GM21717 (cell line): ENCODE measurements around the gene ITPRID1.
"Not testable (repeated sequence)": the region's sequence is repeated elsewhere in the genome, so short reads cannot be mapped to it uniquely, and the experiment has no call there.

Experiments used
- ATAC-seq: cut with Tn5 transposase; IDR thresholded peaks from one replicate; pipeline ENCODE4 v1.9.1; 2021; ENCODE audit warnings: mild to moderate bottlenecking, moderate library complexity; ENCODE audit not compliant: unreplicated experiment

Gene ITPRID1

DNA sequence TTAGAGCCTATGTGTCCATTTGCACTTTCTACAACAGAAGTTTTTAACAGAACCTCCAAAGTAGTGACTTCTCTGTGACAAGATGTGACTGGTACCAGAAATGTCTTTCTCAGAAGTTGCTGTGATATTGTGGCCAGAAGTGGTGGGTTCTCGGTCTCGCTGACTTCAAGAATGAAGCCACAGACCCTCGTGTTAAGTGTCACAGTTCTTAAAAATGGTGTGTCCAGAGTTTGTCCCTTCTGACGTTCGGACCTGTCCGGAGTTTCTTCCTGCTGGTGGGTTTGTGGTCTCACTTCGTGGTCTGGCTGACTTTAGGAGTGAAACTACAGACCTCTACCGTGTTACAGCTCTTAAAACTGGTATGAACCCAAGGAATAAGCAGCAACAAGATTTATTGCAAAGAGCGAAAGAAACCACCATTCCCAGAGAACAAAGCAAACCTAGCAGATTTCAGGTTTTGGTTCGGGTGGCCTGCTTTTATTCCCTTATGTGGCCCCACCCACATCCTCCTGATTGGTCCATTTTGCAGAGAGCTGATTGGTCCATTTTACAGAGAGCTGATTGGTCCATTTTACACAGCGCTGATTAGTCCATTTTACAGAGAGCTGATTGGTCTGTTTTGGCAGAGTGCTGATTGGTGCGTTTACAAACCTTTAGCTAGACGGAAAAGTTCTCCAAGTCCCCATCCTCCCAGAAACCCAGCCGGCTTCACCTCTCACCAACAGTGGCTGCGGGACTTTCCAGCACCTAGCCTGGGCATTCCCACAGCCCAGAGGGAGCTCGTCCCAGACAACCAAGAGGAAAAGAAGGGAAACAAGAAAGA is 3.0 kb downstream of the ITPRID1 start:
- no peak for ATAC-seq

DNA sequence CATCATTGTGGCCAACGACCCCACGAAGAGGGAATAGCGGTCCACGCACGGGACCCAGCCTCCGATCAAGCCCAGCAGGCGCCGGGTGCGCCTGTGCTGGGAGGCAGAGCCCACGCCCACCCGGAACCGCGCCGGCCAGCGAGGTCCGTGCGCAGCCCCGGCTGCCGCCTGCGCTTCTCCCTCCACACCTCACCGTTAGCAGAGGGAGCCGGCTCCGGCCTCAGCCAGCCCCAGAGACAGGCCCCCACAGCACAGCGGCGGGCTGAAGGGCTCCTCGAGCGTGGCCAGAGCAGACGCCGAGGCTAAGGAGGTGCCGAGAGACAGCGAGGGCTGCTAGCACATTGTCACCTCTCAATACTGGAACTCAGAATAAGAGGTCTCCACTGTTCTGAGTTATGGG is 3.6 kb downstream of the ITPRID1 start:
- ATAC-seq = no peak

DNA sequence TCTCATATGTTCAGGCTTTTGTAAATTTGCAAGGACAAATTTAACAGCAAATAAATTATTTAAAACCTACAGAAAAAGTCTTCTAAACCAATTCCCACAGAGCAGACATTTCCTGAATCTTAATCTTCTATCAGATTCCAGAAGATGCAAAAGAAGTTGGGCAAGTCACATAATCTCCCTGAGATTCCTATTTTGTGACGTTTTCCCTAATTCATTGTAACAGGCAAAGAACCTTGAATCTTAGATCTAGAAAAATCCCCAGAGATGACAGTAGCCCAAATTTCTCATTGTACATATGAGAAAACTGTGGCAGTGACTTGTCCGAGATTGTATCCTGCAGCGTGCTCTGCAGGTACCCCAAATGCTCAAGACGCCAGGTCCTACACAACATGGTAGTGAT is 4.9 kb downstream of the ITPRID1 start:
- no peak for ATAC-seq

DNA sequence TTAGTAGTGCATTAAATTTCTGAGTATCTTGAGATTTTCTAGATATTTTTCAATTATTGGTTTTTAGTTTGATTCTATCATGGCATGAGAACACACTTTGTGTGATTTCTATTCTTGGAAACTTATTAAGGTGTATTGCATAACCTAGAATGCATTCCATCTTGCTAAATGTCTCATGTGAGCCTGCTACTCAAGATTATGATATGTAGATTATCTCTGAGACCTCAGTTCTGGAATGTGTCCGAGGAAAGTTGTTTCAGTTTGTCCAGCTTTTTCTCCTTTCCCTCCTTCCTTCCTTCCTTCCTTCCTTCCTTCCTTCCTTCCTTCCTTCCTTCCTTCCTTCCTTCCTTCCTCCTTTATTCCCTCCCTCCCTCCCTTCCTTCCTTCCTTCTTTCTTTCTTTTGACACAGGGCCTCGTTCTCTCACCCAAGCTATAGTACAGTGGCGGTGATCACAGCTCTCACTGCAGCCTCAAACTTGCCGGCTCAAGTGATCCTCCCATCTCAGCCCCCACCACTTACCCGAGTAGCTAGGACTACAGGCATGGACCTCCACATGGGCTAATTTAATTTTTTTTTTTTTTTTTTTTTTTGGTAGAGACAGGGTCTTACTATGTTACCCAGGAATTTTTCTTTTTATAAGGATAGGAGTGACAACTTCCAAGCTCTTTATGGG is 7.6 kb downstream of the ITPRID1 start:
- no peak for ATAC-seq

DNA sequence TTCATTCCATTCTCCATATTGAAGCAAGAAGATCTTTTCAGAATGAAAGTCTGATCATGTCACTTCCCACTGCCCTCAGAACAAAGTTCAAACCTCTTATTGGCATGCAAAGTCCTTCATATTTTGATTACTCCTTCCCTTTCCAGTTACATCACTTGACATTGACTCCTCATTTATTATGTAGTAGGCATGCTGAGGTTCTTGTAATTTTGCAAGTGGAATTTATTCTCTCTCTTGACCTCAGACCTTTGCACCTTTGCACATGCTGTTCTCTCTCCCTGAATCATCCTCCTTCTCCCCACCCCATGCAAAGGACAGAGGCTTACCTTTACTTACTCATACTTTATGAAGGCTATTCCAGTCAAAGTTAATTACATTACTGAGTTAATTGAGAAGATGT is 13.0 kb downstream of the ITPRID1 start:
- no peak for ATAC-seq

DNA sequence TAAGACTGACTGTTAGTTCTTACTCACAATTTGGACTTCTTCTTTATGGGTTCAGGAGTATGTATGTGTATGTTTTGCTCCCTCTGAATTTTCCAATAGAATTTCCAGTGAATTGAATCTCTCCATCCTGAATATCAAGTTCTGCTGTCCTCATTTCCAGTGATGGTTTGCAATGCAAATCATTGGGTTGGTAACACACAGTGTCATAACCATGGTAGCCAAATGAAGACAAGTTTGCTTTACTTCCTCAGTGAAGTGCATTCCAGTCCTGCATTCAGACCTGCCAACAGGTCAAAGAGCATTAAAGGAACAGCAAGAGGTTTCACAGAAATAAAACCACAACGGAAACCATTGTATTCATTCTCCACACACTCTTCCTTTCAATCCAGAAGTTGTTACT is 15.2 kb downstream of the ITPRID1 start:
- no peak for ATAC-seq

DNA sequence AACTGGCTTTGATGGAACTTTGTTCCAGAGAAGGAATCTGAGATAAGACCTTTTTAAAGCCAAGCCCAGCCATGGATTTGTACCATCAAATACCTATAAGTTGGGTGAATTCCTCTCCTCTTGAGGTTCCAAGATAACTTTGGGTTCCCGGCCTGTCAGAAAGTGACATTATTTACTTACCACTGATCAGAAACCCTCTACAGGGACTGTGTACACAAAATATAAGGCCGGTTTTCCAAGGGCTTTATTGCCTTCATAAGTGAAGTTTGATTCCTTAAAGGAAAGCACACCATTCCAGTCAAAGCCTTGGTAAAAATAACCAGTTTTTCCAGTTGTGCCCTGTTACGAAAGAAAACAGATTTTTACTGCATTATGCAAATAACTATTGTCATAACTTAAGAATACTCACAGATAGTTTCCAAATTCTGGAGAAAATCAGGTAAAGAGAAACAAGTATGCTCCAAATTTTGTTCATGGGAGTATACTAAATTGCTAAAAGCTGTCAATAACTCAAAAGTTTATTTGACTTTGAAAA is 26.8 kb downstream of the ITPRID1 start:
- not testable (repeated sequence) for ATAC-seq

DNA sequence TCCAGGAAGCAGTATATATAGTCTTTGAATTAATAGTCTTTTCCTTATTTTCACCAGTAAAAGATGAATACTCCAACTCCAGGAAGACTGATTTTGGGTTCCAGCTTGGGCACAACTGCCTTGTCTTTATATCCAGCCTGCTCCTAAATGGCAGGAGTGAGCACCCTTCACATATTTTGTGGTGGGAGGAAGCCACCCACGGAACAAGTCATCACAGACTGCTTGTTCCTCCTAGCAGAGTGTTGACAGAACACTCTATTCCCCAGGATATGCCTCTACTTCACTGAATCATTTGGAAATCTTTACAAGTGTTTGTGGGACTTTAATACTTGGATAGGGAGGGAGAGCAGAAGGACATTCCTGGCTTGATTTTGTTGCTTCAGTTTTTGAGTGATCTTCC is 31.7 kb downstream of the ITPRID1 start:
- no peak for ATAC-seq

DNA sequence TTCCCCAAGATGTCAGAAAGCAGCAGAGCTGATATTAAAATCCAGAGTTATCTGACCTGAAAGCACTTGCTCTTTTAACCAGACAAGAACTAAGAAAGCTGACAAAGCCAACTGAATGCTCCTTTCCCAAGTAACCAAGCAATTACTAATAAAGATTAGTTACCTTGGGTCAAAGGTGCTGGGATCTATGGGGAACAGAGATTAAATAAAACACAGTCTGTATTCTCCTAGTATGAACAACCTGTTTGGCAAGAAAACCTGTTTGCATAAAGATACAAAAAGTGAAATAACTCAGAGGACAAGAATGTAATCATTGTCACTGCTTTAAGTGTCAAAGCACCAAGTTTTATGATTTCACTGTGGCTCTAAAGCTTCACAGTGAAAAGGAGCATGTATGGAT is 35.7 kb downstream of the ITPRID1 start:
- ATAC-seq = no peak

DNA sequence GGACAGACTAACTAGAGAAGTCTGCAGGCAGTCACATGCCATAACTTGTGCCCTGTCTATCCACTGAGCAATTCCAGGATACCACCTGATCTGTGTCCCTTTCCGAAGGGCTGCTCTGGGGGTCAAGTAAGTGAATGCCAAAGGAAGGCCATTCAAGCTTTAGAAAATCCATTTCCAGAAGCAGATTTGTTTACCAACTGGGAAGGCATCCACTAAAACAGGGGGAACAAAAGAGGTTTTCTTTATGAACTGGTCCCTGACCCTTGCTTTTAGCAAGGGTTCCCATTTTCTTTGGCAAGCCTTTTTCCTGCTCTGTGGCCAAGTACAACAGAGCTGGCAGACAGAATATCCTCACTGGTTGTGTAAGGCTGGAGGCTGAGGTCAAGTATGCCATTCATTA is 36.5 kb downstream of the ITPRID1 start:
- ATAC-seq = no peak

DNA sequence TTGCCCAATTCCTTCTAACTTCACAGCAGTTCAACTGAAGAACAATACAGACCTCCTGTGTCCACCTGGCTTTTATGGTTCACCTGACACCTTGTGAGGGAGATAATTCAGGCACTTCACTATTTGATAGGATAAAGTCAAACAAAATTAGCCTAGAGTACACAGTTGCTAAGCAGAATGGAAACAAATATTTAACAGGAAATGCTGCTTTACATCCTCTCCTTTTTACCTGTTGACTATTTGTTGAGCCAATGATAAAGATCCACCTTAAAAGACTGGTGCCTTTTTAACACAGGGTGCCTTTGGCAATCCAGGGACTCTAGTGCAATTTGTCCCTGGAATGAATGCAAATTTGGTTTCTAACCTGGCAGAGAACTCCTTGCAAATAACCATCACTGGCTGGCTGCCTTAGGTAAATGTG is 39.8 kb downstream of the ITPRID1 start:
- ATAC-seq = no peak

DNA sequence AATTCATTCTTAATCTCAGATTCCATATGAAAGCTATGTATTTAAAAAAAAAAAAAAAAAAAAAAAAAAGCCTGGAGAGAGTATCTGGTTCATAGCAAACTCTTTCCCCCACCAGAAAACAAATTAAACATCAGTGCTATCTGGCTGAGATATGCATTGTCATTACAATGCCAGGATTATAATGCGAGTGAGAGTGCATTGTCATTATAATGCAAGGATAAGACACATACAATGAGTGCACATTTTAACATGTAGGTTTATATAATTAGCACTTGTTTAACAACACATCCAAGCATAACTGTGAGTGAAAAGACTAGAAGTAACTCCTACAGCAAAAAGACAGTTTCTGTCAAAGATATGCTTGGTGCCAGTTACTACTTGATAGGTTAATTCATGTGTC is 48.1 kb downstream of the ITPRID1 start:
- no peak for ATAC-seq

DNA sequence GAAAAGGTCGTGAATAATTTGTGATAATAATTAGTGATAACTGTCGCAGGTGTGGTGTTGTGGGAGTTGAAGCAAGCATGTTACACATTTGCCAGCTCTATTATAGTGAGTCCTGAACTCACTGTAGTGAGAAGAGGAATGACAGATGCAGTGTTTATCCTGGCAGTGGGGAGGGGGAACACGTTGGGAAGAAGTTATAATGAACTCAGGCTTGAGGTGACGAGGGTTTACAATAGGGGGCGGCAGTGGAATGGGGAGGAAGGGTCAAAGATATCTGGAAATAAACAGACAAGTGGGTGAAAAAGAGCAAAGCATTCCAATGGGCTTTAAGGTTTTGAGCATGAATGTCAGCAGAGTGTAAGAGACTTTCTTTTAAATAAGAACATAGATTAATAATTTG is 49.6 kb downstream of the ITPRID1 start:
- ATAC-seq = no peak

DNA sequence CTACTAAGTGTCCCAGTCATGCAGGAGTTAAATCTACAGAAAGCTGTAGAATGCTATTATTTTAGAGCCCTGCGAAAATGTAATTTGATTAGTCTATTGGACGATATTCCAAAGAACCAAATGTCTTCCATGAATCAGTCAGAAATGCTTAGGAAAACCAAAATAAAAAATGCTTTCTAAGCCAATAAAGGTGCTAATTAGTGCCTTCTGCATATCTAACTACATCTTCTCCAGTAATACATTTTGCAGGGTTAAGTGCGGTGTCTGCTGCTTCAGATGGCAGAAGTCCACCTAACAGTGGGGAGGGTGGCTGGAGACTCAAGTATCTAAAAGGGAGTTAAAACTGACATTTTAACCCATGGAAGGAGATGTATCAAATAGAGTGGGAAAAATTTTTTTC is 50.1 kb downstream of the ITPRID1 start:
- no peak for ATAC-seq

DNA sequence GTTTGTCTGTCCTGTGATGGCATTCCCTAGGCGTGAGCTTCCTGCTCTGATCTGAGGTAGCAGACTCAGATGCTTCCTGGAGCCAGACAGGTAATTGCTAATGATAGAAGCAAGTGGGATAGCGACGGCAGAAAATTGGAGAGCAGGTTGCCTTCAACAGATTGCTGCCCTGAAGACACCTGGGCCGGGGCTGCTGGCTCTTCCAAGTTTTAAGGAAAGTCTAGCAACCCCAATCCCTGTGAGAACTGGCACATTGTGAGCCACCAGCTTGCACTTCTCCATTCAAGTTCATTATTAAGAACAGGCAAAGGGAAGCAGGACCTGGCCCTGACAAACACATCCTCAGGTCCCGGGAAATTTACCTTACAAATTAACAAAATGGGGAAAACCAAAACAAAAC is 50.8 kb downstream of the ITPRID1 start:
- ATAC-seq = no peak

DNA sequence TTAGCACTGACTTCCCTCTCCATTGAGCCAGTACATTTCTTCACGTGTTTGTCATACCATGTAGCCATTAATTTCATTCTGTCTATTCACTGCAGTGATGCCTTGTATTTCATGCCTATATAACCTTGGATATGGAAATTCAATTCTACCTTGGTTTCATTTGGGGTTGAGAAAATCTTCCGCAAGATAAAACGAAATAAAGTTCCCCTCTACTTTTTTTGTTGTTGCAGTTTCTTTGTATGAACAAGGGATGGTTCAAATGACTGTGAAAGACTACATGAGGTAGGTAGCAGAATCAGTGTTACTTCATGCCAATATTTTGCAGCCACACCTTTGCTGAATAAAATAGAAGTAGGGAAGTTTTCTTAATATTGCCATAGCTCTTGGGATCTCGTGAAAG is 55.6 kb downstream of the ITPRID1 start:
- no peak for ATAC-seq

DNA sequence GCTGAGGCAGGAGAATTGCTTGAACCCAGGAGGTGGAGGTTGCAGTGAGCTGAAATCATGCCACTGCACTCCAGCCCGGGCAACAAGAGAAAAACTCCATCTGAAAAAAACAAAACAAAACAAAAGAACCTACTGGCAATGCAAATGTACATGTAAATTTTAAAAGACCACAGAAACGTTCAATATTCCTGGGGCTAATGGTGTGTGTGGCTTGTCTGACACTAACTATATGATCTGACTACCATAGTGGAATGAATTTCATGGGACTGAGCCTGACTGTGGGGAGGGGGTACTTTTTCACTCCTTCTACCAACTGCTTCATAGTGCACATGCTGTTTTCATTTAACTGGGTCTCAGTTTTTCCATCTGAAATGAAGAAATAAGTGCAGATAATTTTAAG is 69.6 kb downstream of the ITPRID1 start:
- no peak for ATAC-seq

DNA sequence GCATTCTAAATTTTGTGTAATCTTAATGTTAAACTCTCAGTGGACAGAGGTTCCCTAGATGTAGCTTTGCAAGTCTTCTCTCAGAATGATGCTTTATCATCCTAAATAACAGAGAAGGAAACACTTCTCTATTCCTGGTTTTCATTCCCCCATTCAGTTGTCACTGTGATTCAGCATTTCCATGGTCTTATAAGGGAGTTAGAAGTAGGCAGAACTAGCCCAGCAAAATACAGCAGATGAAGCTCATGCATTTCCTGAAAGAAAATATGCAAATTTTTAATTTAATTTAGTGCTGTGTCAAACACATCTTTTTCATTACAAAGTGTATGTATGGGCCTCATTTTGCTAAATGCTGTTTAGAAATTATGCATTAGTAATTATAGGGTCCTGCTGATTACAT is 70.1 kb downstream of the ITPRID1 start:
- no peak for ATAC-seq

DNA sequence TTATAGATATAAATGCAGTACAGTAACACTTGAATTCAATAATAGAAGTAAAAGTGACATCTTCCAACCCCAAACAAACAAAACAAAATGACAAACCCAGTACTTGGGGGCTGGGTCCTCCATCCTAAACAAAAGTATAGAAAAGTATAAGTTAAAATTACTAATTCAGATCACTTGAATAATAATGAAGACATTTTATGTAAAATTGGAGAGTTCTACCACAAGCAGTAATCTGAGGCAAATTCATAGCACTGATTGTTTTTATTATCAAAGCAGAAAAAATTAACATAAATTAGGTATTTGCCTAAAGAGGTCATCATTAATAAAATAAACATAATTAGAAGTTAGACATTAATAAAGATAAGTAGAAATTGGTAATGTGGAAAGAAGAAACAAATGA is 81.5 kb downstream of the ITPRID1 start:
- ATAC-seq = no peak

DNA sequence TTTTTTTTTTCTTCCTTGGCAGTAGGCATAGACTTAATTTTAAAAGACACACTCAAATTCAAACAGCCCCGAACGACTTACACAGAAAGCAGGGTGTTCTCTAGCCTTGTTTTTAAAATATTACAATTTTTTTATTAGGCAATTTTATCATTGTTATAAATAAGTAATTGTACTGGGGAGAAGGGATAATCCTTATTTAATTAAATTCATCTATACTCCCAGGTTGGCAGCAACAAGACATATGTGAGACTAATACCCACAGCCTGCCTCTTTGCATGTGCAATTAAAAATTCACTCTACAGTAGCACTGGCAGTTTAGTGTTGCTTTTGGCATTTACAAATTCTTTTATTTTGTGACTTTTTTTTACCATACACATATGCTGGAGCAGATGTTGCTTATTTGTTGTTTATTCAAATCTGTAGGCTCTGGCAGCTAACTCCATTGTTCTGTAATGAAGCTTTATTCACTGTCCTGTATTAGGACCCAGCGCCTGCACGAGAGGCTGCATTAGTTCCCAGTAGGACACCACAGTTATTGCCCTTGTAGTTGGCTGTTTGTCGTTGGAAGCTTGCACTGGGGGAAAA is 88.2 kb downstream of the ITPRID1 start:
- ATAC-seq = no peak

DNA sequence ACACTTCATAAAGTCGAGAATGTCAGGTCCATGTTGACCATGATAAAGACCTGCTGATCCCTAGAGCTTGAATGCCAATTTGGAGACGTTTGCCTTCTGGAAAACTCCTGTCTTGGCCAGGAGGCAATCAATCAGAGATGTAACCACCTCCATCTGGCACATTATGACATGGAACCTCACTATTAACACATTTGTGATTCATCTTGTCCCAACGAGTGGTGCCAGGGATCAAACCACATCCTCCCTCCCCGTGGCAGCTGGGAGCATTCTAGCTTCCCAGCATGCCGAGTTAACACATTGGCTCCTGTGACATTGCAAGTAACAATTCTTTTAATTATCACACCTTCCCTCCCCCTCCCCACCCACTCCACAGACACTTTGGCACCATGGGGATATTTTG is 89.2 kb downstream of the ITPRID1 start:
- no peak for ATAC-seq

DNA sequence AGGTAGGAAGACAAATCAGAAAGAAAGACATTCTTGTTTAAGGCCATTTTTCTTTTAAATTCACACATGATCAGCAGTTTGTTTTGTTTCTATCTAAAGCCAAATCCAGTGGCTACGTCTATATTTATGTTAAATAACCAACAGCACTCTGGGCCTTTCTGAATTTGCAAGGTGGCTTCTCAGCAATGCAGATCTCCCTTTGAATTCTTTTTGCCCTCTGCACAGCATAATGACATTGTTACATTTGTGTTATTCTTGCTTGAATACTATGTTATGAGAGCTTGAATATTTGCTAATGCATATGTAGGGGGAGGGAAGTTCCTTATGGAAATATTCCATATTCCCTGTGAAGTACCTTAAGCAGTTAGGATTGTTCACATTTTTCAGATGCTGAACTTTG is 99.7 kb downstream of the ITPRID1 start:
- no peak for ATAC-seq
